Measurements from ENCODE around the gene GUCY1A1. TPM values are rescaled to one million over a fixed set of nuclear protein-coding genes. Genes with fewer than 3 reads are reported as not detected.

Gene GUCY1A1
- total RNA-seq, 1 experiment from 2014 or later, result 0.20 TPM

DNA sequence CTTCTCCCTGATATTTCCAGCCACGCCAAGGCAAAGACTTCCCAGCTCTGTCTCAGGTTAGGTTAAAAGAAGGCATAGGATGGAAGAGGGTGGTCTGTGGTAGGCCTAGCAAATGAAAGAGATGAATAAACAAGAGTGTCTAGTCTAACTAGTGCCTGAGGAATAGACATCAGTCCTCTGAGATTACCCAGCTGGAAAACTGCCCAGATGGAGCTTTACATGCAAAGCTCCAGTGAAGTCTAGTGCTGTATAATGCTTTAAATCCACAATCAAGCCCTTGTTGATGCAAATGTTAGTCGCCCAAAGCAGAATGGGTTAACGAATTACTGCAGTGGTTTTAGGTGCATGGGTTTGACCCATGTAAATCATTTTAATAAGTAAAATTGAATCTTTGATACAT lies 67.4 kb downstream of the GUCY1A1 start (continued):
- TF ChIP-seq, protein P1, sequence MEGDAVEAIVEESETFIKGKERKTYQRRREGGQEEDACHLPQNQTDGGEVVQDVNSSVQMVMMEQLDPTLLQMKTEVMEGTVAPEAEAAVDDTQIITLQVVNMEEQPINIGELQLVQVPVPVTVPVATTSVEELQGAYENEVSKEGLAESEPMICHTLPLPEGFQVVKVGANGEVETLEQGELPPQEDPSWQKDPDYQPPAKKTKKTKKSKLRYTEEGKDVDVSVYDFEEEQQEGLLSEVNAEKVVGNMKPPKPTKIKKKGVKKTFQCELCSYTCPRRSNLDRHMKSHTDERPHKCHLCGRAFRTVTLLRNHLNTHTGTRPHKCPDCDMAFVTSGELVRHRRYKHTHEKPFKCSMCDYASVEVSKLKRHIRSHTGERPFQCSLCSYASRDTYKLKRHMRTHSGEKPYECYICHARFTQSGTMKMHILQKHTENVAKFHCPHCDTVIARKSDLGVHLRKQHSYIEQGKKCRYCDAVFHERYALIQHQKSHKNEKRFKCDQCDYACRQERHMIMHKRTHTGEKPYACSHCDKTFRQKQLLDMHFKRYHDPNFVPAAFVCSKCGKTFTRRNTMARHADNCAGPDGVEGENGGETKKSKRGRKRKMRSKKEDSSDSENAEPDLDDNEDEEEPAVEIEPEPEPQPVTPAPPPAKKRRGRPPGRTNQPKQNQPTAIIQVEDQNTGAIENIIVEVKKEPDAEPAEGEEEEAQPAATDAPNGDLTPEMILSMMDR (IDR thresholded peaks at IDR 0.05), result no peak
- TF ChIP-seq ZNF423 (CRISPR knock-in tag; IDR thresholded peaks at IDR 0.05) (no peak), ATF1 (CRISPR knock-in tag; IDR thresholded peaks at IDR 0.05) (no peak), ZNF121 (CRISPR knock-in tag; IDR thresholded peaks at IDR 0.05) (no peak), JAZF1 (CRISPR knock-in tag; IDR thresholded peaks at IDR 0.05) (no peak), RELA (CRISPR knock-in tag; IDR thresholded peaks at IDR 0.05; ENCODE audit: borderline replicate concordance) (no peak), TP53 (CRISPR knock-in tag; IDR thresholded peaks at IDR 0.05) (no peak)

DNA sequence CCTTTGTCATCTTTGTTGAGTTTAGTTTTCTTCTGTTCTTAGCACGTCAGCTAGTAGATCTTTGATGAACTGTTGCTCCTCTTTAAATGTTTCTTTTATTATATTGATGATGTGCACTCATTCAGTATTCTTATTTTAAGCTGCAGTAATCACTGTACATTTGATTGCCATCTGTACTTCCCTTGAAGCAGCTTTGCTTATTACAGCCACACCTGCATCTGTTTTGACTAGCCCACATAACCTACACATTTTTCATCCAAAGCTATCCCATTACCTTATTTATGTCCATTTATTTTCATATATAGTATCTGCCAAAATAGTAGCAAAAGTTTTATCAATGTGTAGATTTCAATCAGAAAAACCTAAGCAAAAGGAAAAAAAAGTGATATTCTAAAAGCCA lies 68.3 kb downstream of the GUCY1A1 start:
- TF ChIP-seq, protein P2, sequence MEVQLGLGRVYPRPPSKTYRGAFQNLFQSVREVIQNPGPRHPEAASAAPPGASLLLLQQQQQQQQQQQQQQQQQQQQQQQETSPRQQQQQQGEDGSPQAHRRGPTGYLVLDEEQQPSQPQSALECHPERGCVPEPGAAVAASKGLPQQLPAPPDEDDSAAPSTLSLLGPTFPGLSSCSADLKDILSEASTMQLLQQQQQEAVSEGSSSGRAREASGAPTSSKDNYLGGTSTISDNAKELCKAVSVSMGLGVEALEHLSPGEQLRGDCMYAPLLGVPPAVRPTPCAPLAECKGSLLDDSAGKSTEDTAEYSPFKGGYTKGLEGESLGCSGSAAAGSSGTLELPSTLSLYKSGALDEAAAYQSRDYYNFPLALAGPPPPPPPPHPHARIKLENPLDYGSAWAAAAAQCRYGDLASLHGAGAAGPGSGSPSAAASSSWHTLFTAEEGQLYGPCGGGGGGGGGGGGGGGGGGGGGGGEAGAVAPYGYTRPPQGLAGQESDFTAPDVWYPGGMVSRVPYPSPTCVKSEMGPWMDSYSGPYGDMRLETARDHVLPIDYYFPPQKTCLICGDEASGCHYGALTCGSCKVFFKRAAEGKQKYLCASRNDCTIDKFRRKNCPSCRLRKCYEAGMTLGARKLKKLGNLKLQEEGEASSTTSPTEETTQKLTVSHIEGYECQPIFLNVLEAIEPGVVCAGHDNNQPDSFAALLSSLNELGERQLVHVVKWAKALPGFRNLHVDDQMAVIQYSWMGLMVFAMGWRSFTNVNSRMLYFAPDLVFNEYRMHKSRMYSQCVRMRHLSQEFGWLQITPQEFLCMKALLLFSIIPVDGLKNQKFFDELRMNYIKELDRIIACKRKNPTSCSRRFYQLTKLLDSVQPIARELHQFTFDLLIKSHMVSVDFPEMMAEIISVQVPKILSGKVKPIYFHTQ (CRISPR knock-in tag; IDR thresholded peaks at IDR 0.05), result no peak
- TF ChIP-seq GTF2I (CRISPR knock-in tag; conservative IDR thresholded peaks at IDR 0.05) (no peak), SMAD4 (CRISPR knock-in tag; IDR thresholded peaks at IDR 0.05) (no peak), NFE2L1 (CRISPR knock-in tag; IDR thresholded peaks at IDR 0.05) (no peak), KAT7 (CRISPR knock-in tag; IDR thresholded peaks at IDR 0.05; ENCODE audit: borderline replicate concordance) (no peak), CBFB (CRISPR knock-in tag; IDR thresholded peaks at IDR 0.05; ENCODE audit: low read depth) (no peak), ELF4 (CRISPR knock-in tag; IDR thresholded peaks at IDR 0.05; ENCODE audit: low read depth) (no peak), PRRX2 (CRISPR knock-in tag; IDR thresholded peaks at IDR 0.05) (no peak)
- TF ChIP-seq, protein P3, sequence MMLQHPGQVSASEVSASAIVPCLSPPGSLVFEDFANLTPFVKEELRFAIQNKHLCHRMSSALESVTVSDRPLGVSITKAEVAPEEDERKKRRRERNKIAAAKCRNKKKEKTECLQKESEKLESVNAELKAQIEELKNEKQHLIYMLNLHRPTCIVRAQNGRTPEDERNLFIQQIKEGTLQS (CRISPR knock-in tag; conservative IDR thresholded peaks at IDR 0.05), result no peak
- TF ChIP-seq, protein P4, sequence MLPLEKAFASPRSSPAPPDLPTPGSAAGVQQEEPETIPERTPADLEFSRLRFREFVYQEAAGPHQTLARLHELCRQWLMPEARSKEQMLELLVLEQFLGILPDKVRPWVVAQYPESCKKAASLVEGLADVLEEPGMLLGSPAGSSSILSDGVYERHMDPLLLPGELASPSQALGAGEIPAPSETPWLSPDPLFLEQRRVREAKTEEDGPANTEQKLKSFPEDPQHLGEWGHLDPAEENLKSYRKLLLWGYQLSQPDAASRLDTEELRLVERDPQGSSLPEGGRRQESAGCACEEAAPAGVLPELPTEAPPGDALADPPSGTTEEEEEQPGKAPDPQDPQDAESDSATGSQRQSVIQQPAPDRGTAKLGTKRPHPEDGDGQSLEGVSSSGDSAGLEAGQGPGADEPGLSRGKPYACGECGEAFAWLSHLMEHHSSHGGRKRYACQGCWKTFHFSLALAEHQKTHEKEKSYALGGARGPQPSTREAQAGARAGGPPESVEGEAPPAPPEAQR (CRISPR knock-in tag; IDR thresholded peaks at IDR 0.05), result no peak
- TF ChIP-seq, protein P5, sequence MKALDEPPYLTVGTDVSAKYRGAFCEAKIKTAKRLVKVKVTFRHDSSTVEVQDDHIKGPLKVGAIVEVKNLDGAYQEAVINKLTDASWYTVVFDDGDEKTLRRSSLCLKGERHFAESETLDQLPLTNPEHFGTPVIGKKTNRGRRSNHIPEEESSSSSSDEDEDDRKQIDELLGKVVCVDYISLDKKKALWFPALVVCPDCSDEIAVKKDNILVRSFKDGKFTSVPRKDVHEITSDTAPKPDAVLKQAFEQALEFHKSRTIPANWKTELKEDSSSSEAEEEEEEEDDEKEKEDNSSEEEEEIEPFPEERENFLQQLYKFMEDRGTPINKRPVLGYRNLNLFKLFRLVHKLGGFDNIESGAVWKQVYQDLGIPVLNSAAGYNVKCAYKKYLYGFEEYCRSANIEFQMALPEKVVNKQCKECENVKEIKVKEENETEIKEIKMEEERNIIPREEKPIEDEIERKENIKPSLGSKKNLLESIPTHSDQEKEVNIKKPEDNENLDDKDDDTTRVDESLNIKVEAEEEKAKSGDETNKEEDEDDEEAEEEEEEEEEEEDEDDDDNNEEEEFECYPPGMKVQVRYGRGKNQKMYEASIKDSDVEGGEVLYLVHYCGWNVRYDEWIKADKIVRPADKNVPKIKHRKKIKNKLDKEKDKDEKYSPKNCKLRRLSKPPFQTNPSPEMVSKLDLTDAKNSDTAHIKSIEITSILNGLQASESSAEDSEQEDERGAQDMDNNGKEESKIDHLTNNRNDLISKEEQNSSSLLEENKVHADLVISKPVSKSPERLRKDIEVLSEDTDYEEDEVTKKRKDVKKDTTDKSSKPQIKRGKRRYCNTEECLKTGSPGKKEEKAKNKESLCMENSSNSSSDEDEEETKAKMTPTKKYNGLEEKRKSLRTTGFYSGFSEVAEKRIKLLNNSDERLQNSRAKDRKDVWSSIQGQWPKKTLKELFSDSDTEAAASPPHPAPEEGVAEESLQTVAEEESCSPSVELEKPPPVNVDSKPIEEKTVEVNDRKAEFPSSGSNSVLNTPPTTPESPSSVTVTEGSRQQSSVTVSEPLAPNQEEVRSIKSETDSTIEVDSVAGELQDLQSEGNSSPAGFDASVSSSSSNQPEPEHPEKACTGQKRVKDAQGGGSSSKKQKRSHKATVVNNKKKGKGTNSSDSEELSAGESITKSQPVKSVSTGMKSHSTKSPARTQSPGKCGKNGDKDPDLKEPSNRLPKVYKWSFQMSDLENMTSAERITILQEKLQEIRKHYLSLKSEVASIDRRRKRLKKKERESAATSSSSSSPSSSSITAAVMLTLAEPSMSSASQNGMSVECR (CRISPR knock-in tag; IDR thresholded peaks at IDR 0.05; ENCODE audit: borderline replicate concordance), result no peak
- TF ChIP-seq, protein P6, sequence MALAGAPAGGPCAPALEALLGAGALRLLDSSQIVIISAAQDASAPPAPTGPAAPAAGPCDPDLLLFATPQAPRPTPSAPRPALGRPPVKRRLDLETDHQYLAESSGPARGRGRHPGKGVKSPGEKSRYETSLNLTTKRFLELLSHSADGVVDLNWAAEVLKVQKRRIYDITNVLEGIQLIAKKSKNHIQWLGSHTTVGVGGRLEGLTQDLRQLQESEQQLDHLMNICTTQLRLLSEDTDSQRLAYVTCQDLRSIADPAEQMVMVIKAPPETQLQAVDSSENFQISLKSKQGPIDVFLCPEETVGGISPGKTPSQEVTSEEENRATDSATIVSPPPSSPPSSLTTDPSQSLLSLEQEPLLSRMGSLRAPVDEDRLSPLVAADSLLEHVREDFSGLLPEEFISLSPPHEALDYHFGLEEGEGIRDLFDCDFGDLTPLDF (CRISPR knock-in tag; IDR thresholded peaks at IDR 0.05), result no peak
- ATAC-seq (no peak), DNase-seq (ENCODE audit: low spot score) (no peak)
- no peaks in the 10 kb centered on the region for H3K36me3 Mint-ChIP-seq
- H3K4me1 Mint-ChIP-seq, result peaks cover 3% of the 10 kb centered on the region; the same call in 1 of the 2 replicates
- H3K27me3 Mint-ChIP-seq (ENCODE audit: low read depth), result no peaks in the 10 kb centered on the region
- ChIA-PET POLR2A (no interaction called here), CTCF (interaction anchor here (1.3 kb wide), 1 partner anchor 13 kb away, joined by 3 read pairs; no protein-coding TSS in a partner anchor)
- H3K9me3 Mint-ChIP-seq, result peaks cover 4% of the 10 kb centered on the region; the same call in 1 of the 2 replicates
- no peak overlapping the region for H3K4me3 Mint-ChIP-seq
- no peak overlapping the region for H3K27ac Mint-ChIP-seq

Data from WTC11 (cell line).